ENCODE results near the gene DPF1. TPM values are rescaled to one million over a fixed set of nuclear protein-coding genes. Genes with fewer than 3 reads are reported as not detected.
A peak's percentile ranks its signal among the peaks of the same experiment; 100 is the strongest.
"Not testable (repeated sequence)": the region's sequence is repeated elsewhere in the genome, so short reads cannot be mapped to it uniquely, and the experiment has no call there.

Gene DPF1
- total RNA-seq, 1 donor from 2014 or later: not detected

DNA sequence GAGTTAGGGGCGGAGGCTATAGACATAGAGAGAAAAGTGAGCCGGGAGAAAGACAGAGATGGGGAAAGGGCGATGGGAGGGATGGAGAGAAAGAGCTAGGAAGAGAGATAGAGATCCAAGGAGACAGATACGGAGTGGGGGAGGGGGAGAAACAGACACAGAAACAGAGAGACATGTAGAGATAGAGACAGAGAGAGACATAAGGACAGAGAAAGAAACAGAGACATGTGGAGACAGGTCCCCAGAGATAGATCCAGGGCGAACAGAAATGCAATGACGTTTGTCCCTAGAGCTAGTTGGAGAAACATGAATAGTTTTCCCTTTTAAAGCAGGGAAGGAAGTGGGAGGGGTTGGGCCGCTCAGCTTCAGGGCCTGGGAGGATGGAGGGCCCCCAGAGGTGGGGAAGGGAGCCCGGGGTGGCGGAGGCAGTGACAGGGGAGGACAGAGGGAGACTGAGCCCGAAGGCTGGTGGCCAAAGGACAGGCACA lies 27.6 kb upstream of the DPF1 start:
- intact Hi-C loops (cut with DNase I): no loop called here
- DNase-seq (ENCODE audit: low spot score) (no peak), ATAC-seq (peak; percentile 75)

DNA sequence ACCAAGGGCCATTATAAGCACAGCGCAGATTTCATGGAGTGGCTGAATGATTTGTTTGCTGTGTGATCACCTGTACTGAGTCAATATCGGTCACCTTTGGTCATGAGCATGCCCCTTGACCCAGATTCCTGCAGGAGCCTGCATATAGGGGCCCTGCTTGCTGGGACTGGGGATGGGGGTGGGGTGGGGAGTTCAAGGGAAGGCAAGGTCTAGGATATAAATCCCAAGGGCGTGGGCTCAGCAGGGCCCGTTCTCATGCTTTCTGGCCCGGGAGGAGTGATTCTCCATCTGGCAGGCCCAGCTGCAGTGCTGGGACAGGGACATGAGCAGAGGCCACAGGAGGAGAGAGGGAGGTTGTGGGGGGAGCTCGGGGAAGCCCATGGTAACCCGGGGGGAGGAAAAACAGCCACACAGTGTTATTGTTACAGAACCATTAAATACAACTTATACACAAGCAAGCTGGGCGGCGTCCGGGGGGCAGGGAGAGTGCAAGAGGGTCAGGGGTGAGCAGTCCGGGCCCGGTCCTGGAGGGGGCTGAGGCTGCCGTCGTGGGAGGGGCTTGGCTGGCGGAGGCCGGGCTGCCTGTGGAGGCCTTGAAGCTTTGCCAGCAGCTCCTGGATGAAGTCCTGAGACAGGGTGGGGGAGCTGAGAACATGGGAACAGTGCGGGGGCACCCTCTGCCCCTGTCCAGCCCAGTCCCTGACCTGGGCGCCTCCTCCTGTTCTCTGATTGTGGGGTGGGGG lies 27.0 kb upstream of the DPF1 start:
- peak; percentile 78 for ATAC-seq
- peak; percentile 73 for DNase-seq (ENCODE audit: low spot score)
- intact Hi-C loops (cut with DNase I): no loop called here

DNA sequence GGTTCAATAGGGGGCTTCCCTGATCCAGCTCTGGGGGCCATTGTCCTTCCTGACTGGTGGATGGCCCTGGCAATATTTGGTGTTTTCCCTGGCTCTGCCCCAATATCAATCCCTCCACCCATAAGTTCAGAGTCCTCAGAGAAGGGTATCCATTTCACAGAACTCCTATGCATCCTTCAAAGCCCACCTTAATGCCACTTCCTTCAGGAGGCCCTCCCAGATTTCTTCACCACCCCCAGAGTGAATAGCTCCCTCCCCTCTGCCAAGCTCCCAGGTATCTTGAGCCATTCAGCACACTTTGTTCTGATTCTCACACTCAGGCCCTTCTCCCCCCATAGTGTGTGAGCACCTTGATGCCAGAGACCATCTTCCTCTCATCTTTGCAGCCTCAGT lies 26.4 kb upstream of the DPF1 start:
- intact Hi-C loops (cut with DNase I): no loop called here
- DNase-seq (ENCODE audit: low spot score) (no peak), ATAC-seq (no peak)

DNA sequence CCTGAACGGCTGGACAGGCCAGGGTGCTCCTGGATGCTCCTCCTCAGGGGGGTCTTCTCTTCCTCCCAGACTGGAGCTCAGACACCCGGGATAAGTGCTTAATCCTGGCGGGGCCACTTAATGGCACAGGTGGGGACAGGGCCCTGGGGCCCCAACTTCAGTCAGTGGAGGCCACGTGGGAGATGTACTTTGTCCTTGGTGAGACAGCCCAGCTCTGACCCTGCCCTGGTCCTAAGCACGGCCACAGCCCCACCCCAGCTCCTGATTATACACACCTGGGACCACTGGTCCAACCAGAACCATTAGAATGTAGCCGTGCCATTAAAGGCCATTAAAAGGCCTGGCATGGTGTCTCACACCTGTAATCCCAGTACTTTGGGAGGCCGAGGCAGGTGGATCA lies 24.4 kb upstream of the DPF1 start:
- intact Hi-C loops (cut with DNase I): no loop called here
- ATAC-seq (no peak), DNase-seq (ENCODE audit: low spot score) (no peak)

DNA sequence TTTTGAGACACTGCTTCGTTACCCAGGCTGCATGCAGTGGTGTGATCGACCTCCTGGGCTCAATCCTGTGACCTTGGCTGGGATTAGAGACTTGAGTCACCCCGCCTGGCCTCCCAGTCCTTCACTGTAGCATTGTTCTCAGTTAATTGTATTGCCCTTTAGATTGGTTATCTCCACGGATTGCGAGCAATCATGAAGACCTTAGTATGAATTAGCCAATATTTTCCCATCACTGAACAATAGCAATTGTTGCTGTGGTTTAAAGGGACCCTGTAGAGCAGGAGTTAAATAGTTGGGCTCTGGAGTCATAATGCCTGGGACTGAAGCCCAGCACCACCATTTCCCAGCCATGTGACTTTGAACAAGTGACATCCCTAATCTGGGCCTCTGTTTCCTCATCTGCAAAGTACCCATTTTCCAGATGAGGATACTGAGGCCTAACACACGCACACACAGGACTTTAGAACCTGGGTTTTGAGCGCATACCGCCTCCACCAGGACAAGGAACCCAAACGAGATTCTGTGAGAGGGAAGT lies 23.8 kb upstream of the DPF1 start:
- intact Hi-C loops (cut with DNase I): no loop called here
- no peak for ATAC-seq
- DNase-seq (ENCODE audit: low spot score): no peak

DNA sequence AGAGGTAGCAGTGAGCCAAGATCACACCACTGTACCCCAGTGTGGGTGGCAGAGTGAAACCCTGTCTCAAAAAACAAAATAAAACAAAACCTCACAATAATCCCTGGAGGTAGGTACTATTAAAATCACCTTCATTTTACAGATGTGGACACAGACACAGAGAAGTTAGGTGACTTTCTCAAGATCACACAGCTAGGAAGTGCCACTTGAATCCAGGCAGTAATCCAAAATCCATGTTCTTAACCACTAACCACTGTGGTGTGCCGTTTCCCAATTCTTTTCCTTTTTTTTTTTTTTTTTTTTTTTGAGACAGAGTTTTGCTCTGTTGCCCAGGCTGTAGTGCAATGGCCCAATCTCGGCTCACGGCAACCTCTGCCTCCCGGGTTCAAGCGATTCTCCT lies 23.1 kb upstream of the DPF1 start:
- DNase-seq (ENCODE audit: low spot score) (no peak), ATAC-seq (no peak)
- intact Hi-C loops (cut with DNase I): no loop called here

DNA sequence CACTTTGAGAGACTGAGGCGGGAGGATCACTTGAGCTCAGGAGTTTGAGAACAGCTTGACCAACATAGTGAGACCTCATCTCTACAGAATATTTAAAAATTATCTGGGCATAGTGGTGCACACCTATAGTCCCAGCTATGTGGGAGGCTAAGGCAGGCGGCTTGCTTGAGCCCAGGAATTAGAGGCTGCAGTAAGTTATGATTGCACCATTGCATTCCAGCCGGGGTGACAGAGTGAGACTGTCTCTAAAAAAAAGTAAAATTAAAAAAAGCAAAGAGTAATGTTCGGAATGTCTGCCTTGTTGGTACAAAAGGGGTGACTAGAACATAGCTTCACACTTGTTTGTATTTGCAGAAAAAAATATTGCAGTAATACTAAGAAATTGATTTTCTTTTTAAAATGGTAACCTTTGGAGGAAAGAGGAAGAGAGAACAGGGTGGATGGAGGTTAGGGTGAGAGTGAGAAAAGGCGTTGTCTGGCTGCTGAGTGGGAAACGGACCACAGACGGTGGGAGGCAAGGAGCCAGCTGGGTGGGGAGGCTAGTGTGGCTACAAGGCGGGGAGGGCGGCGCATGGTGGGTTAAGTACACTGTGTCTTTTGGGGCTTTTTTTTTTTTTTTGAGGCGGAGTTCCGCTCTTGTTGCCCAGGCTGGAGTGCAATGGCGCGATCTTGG lies 21.9 kb upstream of the DPF1 start:
- intact Hi-C loops (cut with DNase I): loop anchor here (2.0 kb wide), 1 partner anchor 89 kb away; the partner anchor contains the start of gene CATSPERG
- DNase-seq (ENCODE audit: low spot score) (no peak), ATAC-seq (peak; percentile 25)

DNA sequence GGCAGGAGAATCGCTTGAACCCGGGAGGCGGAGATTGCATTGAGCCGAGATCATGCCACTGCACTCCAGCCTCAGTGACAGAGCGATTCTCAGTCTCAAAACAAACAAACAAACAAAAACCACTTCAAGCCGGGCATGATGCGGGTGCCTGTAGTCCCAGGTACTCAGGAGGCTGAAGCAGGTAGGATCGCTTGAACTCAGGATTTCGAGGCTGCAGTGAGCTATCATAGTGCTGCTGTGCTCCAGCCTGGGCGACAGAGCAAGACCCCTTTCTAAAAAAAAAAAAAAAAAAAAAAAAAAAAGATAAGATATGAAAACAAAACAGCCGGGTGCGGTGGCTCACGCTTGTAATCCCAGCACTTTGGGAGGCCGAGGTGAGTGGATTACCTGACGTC lies 19.3 kb upstream of the DPF1 start:
- DNase-seq (ENCODE audit: low spot score) (no peak), ATAC-seq (no peak)
- intact Hi-C loops (cut with DNase I): no loop called here

DNA sequence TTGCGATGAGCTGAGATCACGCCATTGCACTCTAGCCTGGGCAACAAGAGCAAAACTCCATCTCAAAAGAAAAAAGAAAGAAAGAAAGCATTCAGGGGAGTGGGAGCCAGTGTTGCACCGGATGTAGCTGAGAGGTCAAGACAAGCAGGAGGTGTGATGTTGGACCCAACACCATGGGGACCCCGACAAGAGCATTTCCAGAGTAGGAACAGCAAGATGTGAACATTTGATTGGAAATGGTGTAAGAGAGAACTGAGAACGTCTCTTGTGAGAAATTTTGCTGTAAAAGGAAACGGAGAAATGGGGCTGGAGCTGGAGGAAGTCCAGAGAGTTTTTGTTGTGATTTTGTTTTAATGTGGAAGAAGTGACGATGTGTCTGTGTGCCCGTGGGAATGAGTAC lies 15.8 kb upstream of the DPF1 start:
- no peak for DNase-seq (ENCODE audit: low spot score)
- intact Hi-C loops (cut with DNase I): no loop called here
- no peak for ATAC-seq

DNA sequence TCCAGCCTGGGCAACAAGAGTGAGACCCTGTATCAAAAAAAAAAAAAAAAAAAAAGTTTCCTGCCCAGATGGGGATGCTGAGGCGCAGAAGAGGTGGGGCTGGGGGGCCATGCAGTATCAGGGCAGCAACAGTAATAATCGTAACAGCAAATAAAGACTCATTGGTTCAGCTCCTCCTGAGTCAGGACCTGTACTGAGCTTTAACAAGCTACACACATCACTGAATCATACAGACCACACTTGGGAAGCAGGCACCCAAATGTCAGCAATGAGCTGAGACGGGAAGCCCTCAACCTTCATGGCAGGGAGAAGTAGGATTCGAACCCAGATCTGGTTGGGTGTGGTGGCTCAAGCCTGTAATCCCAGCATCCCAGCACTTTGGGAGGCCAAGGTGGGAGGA lies 10.6 kb upstream of the DPF1 start:
- DNase-seq (ENCODE audit: low spot score) (no peak), ATAC-seq (no peak)
- intact Hi-C loops (cut with DNase I): no loop called here

DNA sequence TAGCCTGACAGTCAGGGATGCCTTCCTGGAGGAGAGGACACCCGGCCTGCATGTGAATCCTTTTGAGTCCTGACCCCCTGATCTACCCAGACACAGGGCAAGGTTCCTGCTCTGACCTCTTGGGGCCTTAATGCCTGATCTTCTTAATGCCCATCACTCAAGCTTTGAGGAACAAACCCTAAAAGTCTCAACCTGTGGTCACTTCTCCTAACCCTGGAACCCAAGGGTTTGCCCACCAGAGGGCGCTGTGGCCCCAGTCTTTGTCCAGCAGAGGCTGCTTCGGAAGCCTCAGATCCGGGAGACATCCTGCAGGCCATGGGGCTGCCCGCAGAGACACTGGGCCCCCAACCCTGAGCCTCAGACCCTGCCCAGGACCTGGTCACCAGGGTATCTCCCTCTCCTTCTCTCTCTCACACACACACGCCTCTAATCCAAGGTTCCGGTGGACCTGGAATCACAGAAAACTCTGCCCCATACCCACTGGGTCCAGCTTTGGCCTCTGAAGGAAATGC lies 9.8 kb upstream of the DPF1 start:
- peak; percentile 87 for DNase-seq (ENCODE audit: low spot score)
- peak; percentile 81 for ATAC-seq
- intact Hi-C loops (cut with DNase I): no loop called here

DNA sequence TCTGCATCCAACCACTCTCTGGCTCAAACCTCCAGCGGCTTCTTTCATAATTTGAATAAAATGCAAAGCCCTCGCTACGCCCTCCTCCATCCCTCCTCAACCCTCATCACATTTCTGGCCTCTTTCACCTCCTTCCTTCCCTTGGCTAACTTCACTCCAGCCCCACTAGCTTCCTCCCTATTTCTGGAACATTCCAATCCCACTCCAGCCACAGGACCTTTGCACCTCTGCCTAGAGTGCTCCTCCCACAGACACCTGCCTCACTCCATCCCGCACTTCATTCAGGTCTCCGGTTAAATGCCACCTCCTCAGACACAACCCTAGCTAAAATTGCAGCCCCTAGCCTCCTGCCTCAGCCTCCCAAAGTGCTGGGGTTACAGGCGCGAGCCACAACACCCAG lies 7.9 kb upstream of the DPF1 start:
- intact Hi-C loops (cut with DNase I): no loop called here
- ATAC-seq (no peak), DNase-seq (ENCODE audit: low spot score) (no peak)

DNA sequence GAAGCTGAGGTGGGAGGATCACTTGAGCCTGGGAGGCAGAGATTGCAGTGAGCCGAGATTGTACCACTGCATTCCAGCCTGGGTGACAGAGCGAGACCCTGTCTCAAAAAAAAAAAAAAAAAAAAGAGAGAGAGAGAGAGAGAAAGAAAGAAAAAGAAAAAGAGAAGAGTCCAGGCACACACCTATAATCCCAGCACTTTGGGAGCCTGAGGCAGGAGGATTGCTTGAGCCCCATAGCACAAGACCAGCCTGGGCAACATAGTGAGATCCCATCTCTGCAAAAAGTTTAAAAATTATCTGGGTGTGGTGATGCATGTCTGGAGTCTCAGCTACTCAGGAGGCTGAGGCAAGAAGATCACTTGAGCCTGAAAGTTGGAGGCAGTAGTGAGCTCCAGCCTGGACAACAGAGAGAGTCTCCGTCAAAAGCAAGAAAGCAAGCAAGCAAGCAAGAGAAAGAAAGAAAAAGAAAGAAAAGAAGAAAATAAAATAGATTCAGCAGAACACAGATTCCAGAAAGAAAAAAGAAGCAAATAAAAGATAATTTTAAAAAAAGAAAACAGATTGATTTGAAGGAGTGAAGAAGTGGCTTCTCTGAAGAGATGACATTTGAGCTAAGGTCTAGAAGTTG lies 6.6 kb upstream of the DPF1 start:
- intact Hi-C loops (cut with DNase I); ATAC-seq; DNase-seq (ENCODE audit: low spot score): not testable (repeated sequence)

DNA sequence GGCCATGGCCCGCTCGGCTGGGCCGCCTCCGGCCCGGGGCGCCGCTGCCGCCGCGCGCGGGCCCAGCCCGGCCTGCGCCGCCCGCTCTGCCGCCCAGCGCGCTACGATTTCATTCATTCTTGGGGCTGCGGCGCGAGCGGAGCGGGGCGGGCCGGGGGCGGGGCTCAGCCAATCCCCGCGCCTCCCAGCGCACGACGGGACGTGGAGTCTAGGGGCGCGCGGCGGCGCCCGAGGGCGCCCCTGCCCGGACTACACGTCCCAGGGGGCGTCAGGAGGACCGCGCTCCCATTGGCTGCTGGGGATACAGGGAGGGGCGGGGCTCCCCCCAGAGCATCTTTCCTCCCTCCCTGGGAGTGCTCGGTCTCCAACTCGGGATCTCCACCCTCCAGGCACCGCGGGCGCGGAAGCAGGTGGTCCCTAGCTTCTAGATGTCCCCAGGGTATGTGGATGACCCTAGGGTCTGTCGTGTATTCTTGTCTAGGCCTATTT lies 5.6 kb upstream of the DPF1 start:
- peak; percentile 31 for ATAC-seq

DNA sequence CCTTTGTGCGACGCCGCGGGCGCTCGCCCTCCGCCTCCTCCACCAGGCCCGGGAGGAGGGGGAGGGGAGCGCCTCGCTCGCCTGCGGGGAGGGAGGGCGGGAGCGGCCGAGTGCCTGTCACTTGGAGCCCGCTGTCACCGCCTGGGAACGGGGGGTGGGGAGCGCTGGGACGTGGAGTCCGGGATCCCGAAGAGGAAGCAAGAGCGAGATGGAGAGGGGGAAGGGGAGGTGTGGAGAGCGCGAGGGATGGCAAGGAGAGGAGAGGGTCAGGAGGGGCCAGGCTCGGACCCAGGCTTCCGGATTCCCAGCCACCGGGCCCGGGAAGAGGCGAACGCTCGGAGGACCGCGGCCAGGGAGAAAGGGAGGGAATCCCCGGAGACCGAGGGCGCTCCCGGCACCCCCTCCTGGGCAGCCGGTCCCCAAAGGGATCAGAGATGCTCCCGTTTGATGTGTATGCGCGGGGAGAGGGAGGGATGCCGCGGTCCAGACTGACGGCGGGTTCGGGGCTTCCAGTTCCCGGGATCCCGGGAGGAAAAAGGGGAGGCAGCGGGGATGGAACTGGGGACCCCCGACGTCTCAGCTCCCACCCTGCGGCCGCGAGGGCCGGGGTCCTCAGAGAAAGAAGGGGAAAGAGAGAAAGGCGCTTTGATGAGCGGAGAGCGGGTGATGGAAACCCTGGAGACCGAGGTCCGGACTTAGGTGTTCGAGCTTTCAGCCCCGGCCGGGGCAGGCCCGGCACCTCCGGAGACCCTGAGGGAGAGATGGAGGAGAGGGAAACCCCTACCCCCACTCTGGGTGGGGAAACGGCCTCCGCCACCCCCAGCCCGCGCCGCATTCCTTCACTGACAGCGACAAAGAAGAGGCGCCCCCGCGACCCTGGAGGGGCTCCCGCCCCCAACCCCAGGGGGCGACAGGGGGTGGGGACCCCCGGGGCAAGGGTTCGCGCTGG lies 4.7 kb upstream of the DPF1 start:
- intact Hi-C loops (cut with DNase I): no loop called here
- no peak for ATAC-seq
- no peak for DNase-seq (ENCODE audit: low spot score)

More for the DNA sequence above, 5.6 kb upstream of the DPF1 start:
- DNase-seq (ENCODE audit: low spot score): no peak
- intact Hi-C loops (cut with DNase I): no loop called here

DNA sequence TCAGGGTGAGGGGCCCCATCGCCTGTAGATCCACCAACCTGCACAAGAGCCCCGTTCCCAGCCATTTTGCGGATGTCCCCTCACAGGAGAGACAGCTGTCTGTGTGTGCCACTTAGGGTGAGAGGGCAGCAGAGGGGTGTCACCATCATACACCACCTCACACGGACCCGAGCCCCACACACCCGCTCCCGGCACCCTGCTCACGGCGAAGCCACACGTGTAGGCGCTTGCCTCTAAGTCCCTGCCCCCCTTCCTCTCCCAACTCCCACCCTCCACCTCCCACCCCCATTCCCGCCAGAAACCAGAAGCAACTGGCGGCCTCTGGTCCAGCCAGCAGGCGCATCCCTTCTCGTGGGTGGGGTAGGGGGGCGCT lies 4.0 kb upstream of the DPF1 start:
- intact Hi-C loops (cut with DNase I): no loop called here
- DNase-seq (ENCODE audit: low spot score) (no peak), ATAC-seq (no peak)

DNA sequence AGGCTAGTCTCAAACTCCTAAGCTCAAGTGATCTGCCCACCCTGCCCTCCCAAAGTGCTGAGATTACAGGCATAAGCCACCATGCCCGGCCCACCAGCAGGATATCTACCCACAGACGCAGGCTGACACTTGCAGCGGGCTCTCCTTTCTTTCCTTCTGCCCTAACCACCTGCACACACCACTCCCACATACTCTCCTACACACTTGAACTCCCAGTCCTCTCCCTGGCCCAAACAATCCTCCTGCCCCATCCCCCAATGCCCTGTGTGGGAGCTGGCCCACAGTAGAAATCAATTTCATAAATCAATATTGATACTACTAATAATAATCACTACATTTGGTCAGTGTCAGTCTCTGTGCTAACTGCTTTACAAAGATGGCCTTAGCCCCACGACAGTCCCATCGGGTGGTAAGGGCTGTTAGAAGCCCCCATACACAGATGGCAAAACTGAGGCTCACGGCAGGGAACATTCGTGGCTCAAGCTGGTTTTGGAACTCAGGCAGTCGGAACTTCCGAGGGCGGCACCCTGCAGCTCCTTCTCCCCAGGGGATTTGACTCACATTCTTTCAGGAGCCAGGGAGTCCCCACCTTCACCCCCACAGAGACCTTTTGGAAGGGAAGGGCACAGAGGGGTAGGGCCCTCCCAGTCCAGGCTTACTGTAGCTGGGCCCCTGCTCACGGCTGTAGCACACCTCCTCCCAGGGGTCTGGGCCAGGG lies 3.4 kb upstream of the DPF1 start:
- intact Hi-C loops (cut with DNase I): no loop called here
- no peak for DNase-seq (ENCODE audit: low spot score)
- ATAC-seq: no peak

DNA sequence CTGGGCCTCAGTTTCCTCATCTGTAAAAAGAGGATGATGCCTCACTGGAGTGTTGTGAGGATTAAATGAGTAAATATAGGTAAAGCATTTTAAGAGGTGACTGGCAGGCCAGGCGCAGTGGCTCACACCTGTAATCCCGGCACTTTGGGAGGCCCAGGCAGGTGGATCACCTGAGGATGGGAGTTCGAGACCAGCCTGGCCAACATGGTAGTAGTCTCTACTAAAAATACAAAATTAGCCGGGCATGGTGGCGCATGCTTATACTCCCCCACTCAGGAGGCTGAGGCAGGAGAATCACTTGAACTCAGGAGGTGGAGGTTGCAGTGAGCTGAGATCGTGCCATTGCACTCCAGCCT lies 819 bp upstream of the DPF1 start:
- intact Hi-C loops (cut with DNase I); ATAC-seq; DNase-seq (ENCODE audit: low spot score): not testable (repeated sequence)

Data from sciatic nerve (tissue), 2 donors.